Measurements from ENCODE around the gene CELA2B.

DNA sequence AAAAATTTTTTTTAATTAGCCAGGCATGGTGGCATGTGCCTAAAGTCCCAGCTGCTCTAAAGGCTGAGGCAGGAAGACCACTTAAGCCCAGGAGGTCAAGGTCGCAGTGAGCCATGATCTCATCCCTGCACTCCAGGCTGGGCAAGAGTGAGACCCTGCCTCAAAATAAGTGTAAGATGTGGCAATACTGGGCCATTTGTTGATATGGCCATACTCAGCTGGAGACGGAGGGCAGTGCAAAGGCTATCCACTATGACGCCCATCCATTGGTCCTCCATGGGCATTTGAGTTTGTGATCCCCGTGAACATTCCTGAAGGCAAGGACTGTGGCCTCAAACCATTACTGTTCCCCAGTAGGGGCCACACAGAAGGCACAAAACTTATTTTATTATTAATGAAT, 46.6 kb downstream of the CELA2B start:
- TF ChIP-seq, protein P1, sequence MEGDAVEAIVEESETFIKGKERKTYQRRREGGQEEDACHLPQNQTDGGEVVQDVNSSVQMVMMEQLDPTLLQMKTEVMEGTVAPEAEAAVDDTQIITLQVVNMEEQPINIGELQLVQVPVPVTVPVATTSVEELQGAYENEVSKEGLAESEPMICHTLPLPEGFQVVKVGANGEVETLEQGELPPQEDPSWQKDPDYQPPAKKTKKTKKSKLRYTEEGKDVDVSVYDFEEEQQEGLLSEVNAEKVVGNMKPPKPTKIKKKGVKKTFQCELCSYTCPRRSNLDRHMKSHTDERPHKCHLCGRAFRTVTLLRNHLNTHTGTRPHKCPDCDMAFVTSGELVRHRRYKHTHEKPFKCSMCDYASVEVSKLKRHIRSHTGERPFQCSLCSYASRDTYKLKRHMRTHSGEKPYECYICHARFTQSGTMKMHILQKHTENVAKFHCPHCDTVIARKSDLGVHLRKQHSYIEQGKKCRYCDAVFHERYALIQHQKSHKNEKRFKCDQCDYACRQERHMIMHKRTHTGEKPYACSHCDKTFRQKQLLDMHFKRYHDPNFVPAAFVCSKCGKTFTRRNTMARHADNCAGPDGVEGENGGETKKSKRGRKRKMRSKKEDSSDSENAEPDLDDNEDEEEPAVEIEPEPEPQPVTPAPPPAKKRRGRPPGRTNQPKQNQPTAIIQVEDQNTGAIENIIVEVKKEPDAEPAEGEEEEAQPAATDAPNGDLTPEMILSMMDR (conservative IDR thresholded peaks at IDR 0.05; ENCODE audit: low read length) = no peak
- TF ChIP-seq EZH2phosphoT487 (IDR thresholded peaks at IDR 0.05; ENCODE audit: borderline replicate concordance, low read depth, low read length) = no peak

Data from OCI-LY7 (cell line).